IMR-90 (cell line): ENCODE data around the gene CWH43. TPM values are rescaled to one million over a fixed set of nuclear protein-coding genes. Genes with fewer than 3 reads are reported as not detected.
A peak's percentile ranks its signal among the peaks of the same experiment; 100 is the strongest.

Source experiments
- ATAC-seq: fragments of 200-7000 bp; cut with Tn5 transposase; 2 replicates; pipeline ENCODE4 v1.9.1; 2020; ENCODE audit warnings: low read depth, mild to moderate bottlenecking, moderate library complexity
- BruUV-seq: library from RNA; stranded (reverse); fragments of 400-500 nt; replicated peaks from 2 replicates; lab custom pipeline; 2021; lab: Mats Ljungman, UMichigan
- CTCF ChIA-PET: fragments of 300-600 bp; formaldehyde crosslinking; extraction: SDS; loops from one replicate; lab custom pipeline; 2021; ENCODE audit warnings: antibody characterized with exemption; lab: Yijun Ruan, JAX
- POLR2A ChIA-PET: fragments of 300-600 bp; sonication (Branson Sonifier 250); formaldehyde crosslinking; loops from one replicate; lab custom pipeline; 2022; ENCODE audit warnings: antibody characterized with exemption; ENCODE audit not compliant: unreplicated experiment; lab: Charles Lee
- DNase-seq: peaks from one replicate; pipeline ENCODE4 v3.0.0; 2013
- H2AFZ ChIP-seq: replicated peaks from 2 replicates; pipeline ENCODE3; 2013; ENCODE audit warnings: low read length, mild to moderate bottlenecking; ENCODE audit not compliant: poor library complexity
- H2AK5ac ChIP-seq: 2 replicates; pipeline ENCODE4 v1.6.1; 2013; ENCODE audit warnings: low read depth, low read length, inconsistent platforms
- H2AK9ac ChIP-seq: replicated peaks from 2 replicates; pipeline ENCODE3; 2013; ENCODE audit warnings: mild to moderate bottlenecking, low read depth, low read length, moderate library complexity; ENCODE audit not compliant: poor library complexity
- H2BK120ac ChIP-seq: 2 replicates; pipeline ENCODE4 v1.6.1; 2013; ENCODE audit warnings: low read depth, low read length, inconsistent platforms
- H2BK15ac ChIP-seq: 3 replicates; pipeline ENCODE4 v1.6.1; 2013; ENCODE audit warnings: low read depth, low read length, inconsistent platforms
- H2BK20ac ChIP-seq: 2 replicates; pipeline ENCODE4 v1.6.1; 2013; ENCODE audit warnings: low read depth, mild to moderate bottlenecking, inconsistent platforms, low read length, moderate library complexity
- H2BK5ac ChIP-seq: 2 replicates; pipeline ENCODE4 v1.6.1; 2013; ENCODE audit warnings: mild to moderate bottlenecking, low read depth, low read length, inconsistent platforms; ENCODE audit not compliant: poor library complexity, severe bottlenecking
- H3K14ac ChIP-seq: replicated peaks from 2 replicates; pipeline ENCODE4 v1.6.1; 2013; ENCODE audit warnings: low read depth, low read length, inconsistent platforms
- H3K18ac ChIP-seq: 2 replicates; pipeline ENCODE4 v1.6.1; 2013; ENCODE audit warnings: low read depth, low read length, control low read depth
- H3K23ac ChIP-seq: 2 replicates; pipeline ENCODE4 v1.6.1; 2013; ENCODE audit warnings: low read depth, low read length, inconsistent platforms
- H3K27ac ChIP-seq: 2 replicates; pipeline ENCODE4 v1.5.1; 2013; ENCODE audit warnings: mild to moderate bottlenecking, control low read depth, low read length; ENCODE audit not compliant: insufficient read depth
- H3K27me3 ChIP-seq: 2 replicates; pipeline ENCODE4 v1.6.1; 2013; ENCODE audit warnings: low read length; ENCODE audit not compliant: control insufficient read depth, insufficient read depth
- H3K36me3 ChIP-seq: 2 replicates; pipeline ENCODE4 v1.6.1; 2013; ENCODE audit warnings: low read length, mixed read lengths; ENCODE audit not compliant: control insufficient read depth, insufficient read depth
- H3K4ac ChIP-seq: 2 replicates; pipeline ENCODE4 v1.6.1; 2013; ENCODE audit warnings: low read depth, low read length, inconsistent platforms
- H3K4me1 ChIP-seq: 2 replicates; pipeline ENCODE4 v1.6.1; 2013; ENCODE audit warnings: low read length, mixed read lengths; ENCODE audit not compliant: control insufficient read depth, insufficient read depth
- H3K4me2 ChIP-seq: 2 replicates; pipeline ENCODE4 v1.6.1; 2013; ENCODE audit warnings: low read depth, mild to moderate bottlenecking, control low read depth, low read length, moderate library complexity
- H3K4me3 ChIP-seq: 2 replicates; pipeline ENCODE4 v1.5.1; 2013; ENCODE audit warnings: low read depth, mild to moderate bottlenecking, control low read depth, low read length, moderate library complexity; ENCODE audit not compliant: insufficient read depth
- H3K56ac ChIP-seq: 2 replicates; pipeline ENCODE4 v1.6.1; 2013; ENCODE audit warnings: low read length, inconsistent platforms; ENCODE audit not compliant: insufficient read depth; ENCODE audit errors: extremely low read depth
- H3K79me1 ChIP-seq, 2 experiments: 2 replicates each; pipeline ENCODE4 v1.6.1; 2013; ENCODE audit warnings: low read length in 2 of 2, inconsistent platforms in 1 of 2, low read depth in 1 of 2
- H3K9ac ChIP-seq: 2 replicates; pipeline ENCODE4 v1.6.1; 2013; ENCODE audit warnings: low read depth, low read length, control low read depth
- H3K9me1 ChIP-seq: 2 replicates; pipeline ENCODE4 v1.6.1; 2013; ENCODE audit warnings: low read length, inconsistent platforms; ENCODE audit not compliant: insufficient read depth
- H3K9me3 ChIP-seq: 2 replicates; pipeline ENCODE4 v1.6.1; 2013; ENCODE audit warnings: low read length; ENCODE audit not compliant: control insufficient read depth, insufficient read depth
- H4K20me1 ChIP-seq: 2 replicates; pipeline ENCODE4 v1.6.1; 2013; ENCODE audit warnings: low read length, inconsistent platforms; ENCODE audit not compliant: insufficient read depth
- H4K5ac ChIP-seq: 2 replicates; pipeline ENCODE4 v1.6.1; 2013; ENCODE audit warnings: mild to moderate bottlenecking, low read depth, low read length, control low read depth
- H4K8ac ChIP-seq, 2 experiments: 2 replicates each; pipeline ENCODE4 v1.6.1; 2013; ENCODE audit warnings: low read depth in 2 of 2, low read length in 2 of 2, control low read depth in 1 of 2, inconsistent platforms in 1 of 2
- H4K91ac ChIP-seq: 2 replicates; pipeline ENCODE4 v1.6.1; 2013; ENCODE audit warnings: low read depth, low read length, inconsistent platforms; ENCODE audit not compliant: insufficient read depth
- MAFK ChIP-seq: IDR thresholded peaks from 2 replicates; pipeline ENCODE4 v1.6.1; 2012; ENCODE audit warnings: low read depth, low read length, improper control_type of control experiment
- NFE2L2 ChIP-seq: fragments of 150-350 bp; IDR thresholded peaks from 2 replicates; pipeline ENCODE4 v1.6.1; 2016; ENCODE audit warnings: low read depth, mild to moderate bottlenecking, low read length
- POLR2A ChIP-seq: IDR thresholded peaks from 2 replicates; pipeline ENCODE4 v1.6.1; 2012; ENCODE audit warnings: mild to moderate bottlenecking, low read depth, low read length
- RAD21 ChIP-seq: IDR thresholded peaks from 2 replicates; pipeline ENCODE4 v1.6.1; 2012; ENCODE audit warnings: low read length, improper control_type of control experiment
- RFX5 ChIP-seq: IDR thresholded peaks from 2 replicates; pipeline ENCODE4 v1.8.0; 2012; ENCODE audit warnings: low read depth, mild to moderate bottlenecking, low read length, moderate library complexity
- SMC3 ChIP-seq: fragments of 150-350 bp; IDR thresholded peaks from 2 replicates; pipeline ENCODE4 v1.6.1; 2016; ENCODE audit warnings: low read depth, mild to moderate bottlenecking, antibody characterized with exemption, low read length, moderate library complexity
- WGBS, 2 experiments: methylation state at CpG; one replicate each; pipeline versions ENCODE4 v1.1.5 to v1.1.7; 2013; ENCODE audit warnings: missing lambda C conversion rate in 2 of 2; ENCODE audit not compliant: insufficient read length in 1 of 2; ENCODE audit errors: extremely low coverage in 2 of 2; 5-methylcytosine and 5-hydroxymethylcytosine counted together
- dilution Hi-C: fragments of 300-500 bp; cut with HindIII; formaldehyde crosslinking; loops from one replicate; pipeline ENCODE4 v1.14.3; 2018; ENCODE audit warnings: low sequenced_read_pairs; ENCODE audit not compliant: unreplicated experiment
- in situ Hi-C: fragments of 300-500 bp; cut with MboI; formaldehyde crosslinking; loops from 3 replicates; pipeline ENCODE4 v1.14.3; 2019; ENCODE audit warnings: low sequenced_read_pairs, inconsistent platforms, mixed read lengths
- intact Hi-C: fragments of 100-400 bp; cut with micrococcal nuclease; formaldehyde crosslinking; loops from 2 replicates; pipeline ENCODE4 v1.10.0; 2022
- polyA plus RNA-seq, 3 experiments: library from polyadenylated mRNA; depleted of rRNA; stranded (reverse); fragments of >200 nt; gene quantifications; 2 replicates each; pipeline ENCODE4 v1.2.3, GENCODE V29; 2012; ENCODE audit warnings: low replicate concordance in 1 of 3
- total RNA-seq: library from RNA; depleted of rRNA; stranded (reverse); fragments of >200 nt; gene quantifications from 2 replicates; pipeline ENCODE4 v1.2.3, GENCODE V29; 2012
- TF ChIP-seq, protein P1 (sequence below): fragments of 150-350 bp; IDR thresholded peaks from 2 replicates; pipeline ENCODE4 v1.6.1; 2016; ENCODE audit warnings: low read depth, mild to moderate bottlenecking, low read length, moderate library complexity, borderline replicate concordance
- TF ChIP-seq, protein P2 (sequence below): fragments of 150-350 bp; IDR thresholded peaks from 2 replicates; pipeline ENCODE4 v1.6.1; 2017; ENCODE audit warnings: mild to moderate bottlenecking, antibody characterized with exemption, low read length, low read depth
- TF ChIP-seq, protein P3 (sequence below): conservative IDR thresholded peaks from 2 replicates; pipeline ENCODE4 v1.5.1; 2012; ENCODE audit warnings: mild to moderate bottlenecking, low read depth, low read length, improper control_type of control experiment

CWH43 gene
- total and polyA plus RNA-seq, 2 of the 4 experiments (the other 2 are of a cell fraction) = not detected

DNA sequence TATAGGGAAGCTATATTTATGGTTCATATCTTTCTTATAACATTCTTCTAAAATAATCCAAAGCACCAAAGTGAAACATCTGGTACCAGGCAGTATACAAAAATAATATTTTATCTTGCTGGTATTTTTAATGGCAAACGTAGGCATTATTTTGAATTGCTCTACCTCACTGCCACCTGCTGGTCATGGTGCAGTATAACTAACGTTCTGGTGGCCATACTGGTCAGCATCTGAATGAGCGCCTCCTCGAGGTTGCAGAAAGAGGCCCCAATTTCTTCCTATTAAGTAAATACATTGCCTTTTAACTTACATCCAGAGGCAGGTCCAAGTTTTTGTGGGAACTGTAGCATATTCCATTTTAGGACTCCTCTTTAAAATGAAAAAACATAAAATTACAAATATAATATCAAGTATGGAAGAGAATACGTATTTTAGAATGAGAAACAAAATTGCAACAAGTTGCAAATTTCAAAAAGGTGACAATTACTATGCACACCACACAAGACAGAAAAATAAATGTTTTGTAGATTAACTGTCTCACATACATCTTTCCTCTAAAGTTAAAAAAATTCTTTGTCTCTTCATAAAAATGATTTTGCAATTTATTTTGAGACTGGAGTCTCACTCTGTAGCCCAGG is 22.9 kb upstream of the CWH43 start:
- no peak overlapping the region for H2BK20ac ChIP-seq
- H3K27ac ChIP-seq = no peak overlapping the region
- no peaks in the 10 kb centered on the region for H4K20me1 ChIP-seq
- no peak overlapping the region for H4K5ac ChIP-seq
- no peak overlapping the region for H3K18ac ChIP-seq
- no peak overlapping the region for H4K91ac ChIP-seq
- DNase-seq (peak; percentile 90), ATAC-seq (peak; percentile 98)
- BruUV-seq = no TSS peak
- no peaks in the 10 kb centered on the region for H3K36me3 ChIP-seq
- H3K4ac ChIP-seq = no peak overlapping the region
- TF ChIP-seq, protein P1, sequence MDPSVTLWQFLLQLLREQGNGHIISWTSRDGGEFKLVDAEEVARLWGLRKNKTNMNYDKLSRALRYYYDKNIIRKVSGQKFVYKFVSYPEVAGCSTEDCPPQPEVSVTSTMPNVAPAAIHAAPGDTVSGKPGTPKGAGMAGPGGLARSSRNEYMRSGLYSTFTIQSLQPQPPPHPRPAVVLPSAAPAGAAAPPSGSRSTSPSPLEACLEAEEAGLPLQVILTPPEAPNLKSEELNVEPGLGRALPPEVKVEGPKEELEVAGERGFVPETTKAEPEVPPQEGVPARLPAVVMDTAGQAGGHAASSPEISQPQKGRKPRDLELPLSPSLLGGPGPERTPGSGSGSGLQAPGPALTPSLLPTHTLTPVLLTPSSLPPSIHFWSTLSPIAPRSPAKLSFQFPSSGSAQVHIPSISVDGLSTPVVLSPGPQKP = no peak
- TF ChIP-seq RAD21 = peak; percentile 98
- peak; percentile 76 for TF ChIP-seq MAFK
- no peak for TF ChIP-seq NFE2L2
- TF ChIP-seq, protein P2, sequence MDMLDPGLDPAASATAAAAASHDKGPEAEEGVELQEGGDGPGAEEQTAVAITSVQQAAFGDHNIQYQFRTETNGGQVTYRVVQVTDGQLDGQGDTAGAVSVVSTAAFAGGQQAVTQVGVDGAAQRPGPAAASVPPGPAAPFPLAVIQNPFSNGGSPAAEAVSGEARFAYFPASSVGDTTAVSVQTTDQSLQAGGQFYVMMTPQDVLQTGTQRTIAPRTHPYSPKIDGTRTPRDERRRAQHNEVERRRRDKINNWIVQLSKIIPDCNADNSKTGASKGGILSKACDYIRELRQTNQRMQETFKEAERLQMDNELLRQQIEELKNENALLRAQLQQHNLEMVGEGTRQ = no peak
- peak; percentile 97 for TF ChIP-seq SMC3
- peak; percentile 60; the same call in 1 of the 2 replicates for TF ChIP-seq POLR2A
- TF ChIP-seq, protein P3, sequence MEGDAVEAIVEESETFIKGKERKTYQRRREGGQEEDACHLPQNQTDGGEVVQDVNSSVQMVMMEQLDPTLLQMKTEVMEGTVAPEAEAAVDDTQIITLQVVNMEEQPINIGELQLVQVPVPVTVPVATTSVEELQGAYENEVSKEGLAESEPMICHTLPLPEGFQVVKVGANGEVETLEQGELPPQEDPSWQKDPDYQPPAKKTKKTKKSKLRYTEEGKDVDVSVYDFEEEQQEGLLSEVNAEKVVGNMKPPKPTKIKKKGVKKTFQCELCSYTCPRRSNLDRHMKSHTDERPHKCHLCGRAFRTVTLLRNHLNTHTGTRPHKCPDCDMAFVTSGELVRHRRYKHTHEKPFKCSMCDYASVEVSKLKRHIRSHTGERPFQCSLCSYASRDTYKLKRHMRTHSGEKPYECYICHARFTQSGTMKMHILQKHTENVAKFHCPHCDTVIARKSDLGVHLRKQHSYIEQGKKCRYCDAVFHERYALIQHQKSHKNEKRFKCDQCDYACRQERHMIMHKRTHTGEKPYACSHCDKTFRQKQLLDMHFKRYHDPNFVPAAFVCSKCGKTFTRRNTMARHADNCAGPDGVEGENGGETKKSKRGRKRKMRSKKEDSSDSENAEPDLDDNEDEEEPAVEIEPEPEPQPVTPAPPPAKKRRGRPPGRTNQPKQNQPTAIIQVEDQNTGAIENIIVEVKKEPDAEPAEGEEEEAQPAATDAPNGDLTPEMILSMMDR = peak; percentile 100
- TF ChIP-seq RFX5 = no peak
- no peaks in the 10 kb centered on the region for H3K9me3 ChIP-seq
- peak overlapping the region; percentile 33 for H2AK9ac ChIP-seq
- peaks cover 2% of the 10 kb centered on the region; the same call in 1 of the 2 replicates for H3K27me3 ChIP-seq
- in situ Hi-C loops = loop anchor here (25.0 kb wide), 1 partner anchor 651 kb away; no protein-coding TSS in a partner anchor
- no peaks in the 10 kb centered on the region for H3K79me1 ChIP-seq
- ChIA-PET CTCF (interaction anchor here (0.6 to 1.1 kb wide), 3 partner anchors 26 to 384 kb away, joined by 3 to 4 read pairs (median 3); no protein-coding TSS in a partner anchor), POLR2A (no interaction called here)
- no peak overlapping the region for H3K56ac ChIP-seq
- H2BK120ac ChIP-seq = no peak overlapping the region
- no peak overlapping the region for H3K23ac ChIP-seq
- H2BK15ac ChIP-seq = no peak overlapping the region
- H3K4me2 ChIP-seq = no peak overlapping the region
- H3K4me3 ChIP-seq = no peak overlapping the region
- dilution Hi-C loops = no loop called here
- intact Hi-C loops = loop anchor here (1.0 to 5.0 kb wide), 7 partner anchors 56 to 518 kb away; partner anchors contain the start of genes FRYL, OCIAD1 and OCIAD2
- 0% methylated on average over 1 of the region's 5 CpGs; no CpG with 5 or more reads in 1 of the 2 experiments for WGBS, 2 experiments
- peaks cover 2% of the 10 kb centered on the region; the same call in 1 of the 2 replicates for H3K4me1 ChIP-seq
- H3K14ac ChIP-seq = no peak overlapping the region
- no peak overlapping the region for H4K8ac ChIP-seq
- H3K9ac ChIP-seq = no peak overlapping the region
- H2AFZ ChIP-seq = peak overlapping the region; percentile 64
- no peak overlapping the region for H2AK5ac ChIP-seq
- H2BK5ac ChIP-seq = no peak overlapping the region
- peaks cover 6% of the 10 kb centered on the region; the same call in 1 of the 2 replicates for H3K9me1 ChIP-seq
